Measurements from ENCODE around the gene SLCO4A1.
A peak's percentile ranks its signal among the peaks of the same experiment; 100 is the strongest.
"Not testable (repeated sequence)": the region's sequence is repeated elsewhere in the genome, so short reads cannot be mapped to it uniquely, and the experiment has no call there.

Gene SLCO4A1

GRCh38 chr20:62622877-62623487, 19.3 kb upstream of the SLCO4A1 start:
- DNase-seq = no peak

GRCh38 chr20:62623488-62624324, 18.6 kb upstream of the SLCO4A1 start:
- DNase-seq = no peak

- DNase-seq = no peak
These were observed 18.0 kb upstream of the SLCO4A1 start for GRCh38 chr20:62624325-62624690.

- DNase-seq = no peak
These were observed 17.4 kb upstream of the SLCO4A1 start for GRCh38 chr20:62624719-62625453.

- DNase-seq = no peak
These were observed 16.8 kb upstream of the SLCO4A1 start for GRCh38 chr20:62625516-62625915.

GRCh38 chr20:62625921-62626547, 16.3 kb upstream of the SLCO4A1 start:
- DNase-seq = no peak

GRCh38 chr20:62627425-62627824, 14.9 kb upstream of the SLCO4A1 start:
- not testable (repeated sequence) for DNase-seq

- DNase-seq = no peak
These were observed 14.2 kb upstream of the SLCO4A1 start for GRCh38 chr20:62627901-62628612.

- no peak for DNase-seq
These were observed 13.6 kb upstream of the SLCO4A1 start for GRCh38 chr20:62628691-62629090.

GRCh38 chr20:62629864-62630470, 12.3 kb upstream of the SLCO4A1 start:
- no peak for DNase-seq

- peak; percentile 46 for DNase-seq
These were observed 10.7 kb upstream of the SLCO4A1 start for GRCh38 chr20:62631336-62632308.

- DNase-seq = no peak
These were observed 9.7 kb upstream of the SLCO4A1 start for GRCh38 chr20:62632575-62633090.

GRCh38 chr20:62633598-62634329, 8.5 kb upstream of the SLCO4A1 start:
- DNase-seq = no peak

- DNase-seq = no peak
These were observed 7.9 kb upstream of the SLCO4A1 start for GRCh38 chr20:62634330-62634967.

GRCh38 chr20:62635232-62635631, 7.1 kb upstream of the SLCO4A1 start:
- no peak for DNase-seq

GRCh38 chr20:62635852-62636251, 6.5 kb upstream of the SLCO4A1 start:
- no peak for DNase-seq

GRCh38 chr20:62636446-62636845, 5.9 kb upstream of the SLCO4A1 start:
- no peak for DNase-seq

- DNase-seq = no peak
These were observed 5.2 kb upstream of the SLCO4A1 start for GRCh38 chr20:62637110-62637509.

GRCh38 chr20:62637521-62638054, 4.7 kb upstream of the SLCO4A1 start:
- no peak for DNase-seq
